Mucosa of stomach (tissue), 1 donor: ENCODE measurements around the gene PTPRJ.
"Not testable (repeated sequence)": the region's sequence is repeated elsewhere in the genome, so short reads cannot be mapped to it uniquely, and the experiment has no call there.

Source experiments
- H3K27me3 ChIP-seq: one replicate; pipeline ENCODE4 v1.7.0; 2013; ENCODE audit warnings: mild to moderate bottlenecking, low read length; ENCODE audit not compliant: control insufficient read depth, insufficient read depth
- H3K36me3 ChIP-seq: one replicate; pipeline ENCODE4 v1.7.0; 2013; ENCODE audit warnings: low read length; ENCODE audit not compliant: control insufficient read depth, insufficient read depth
- H3K4me1 ChIP-seq: one replicate; pipeline ENCODE4 v1.7.0; 2013; ENCODE audit warnings: mild to moderate bottlenecking, low read length; ENCODE audit not compliant: control insufficient read depth, insufficient read depth
- H3K4me3 ChIP-seq: one replicate; pipeline ENCODE4 v1.7.0; 2013; ENCODE audit warnings: low read length
- H3K9ac ChIP-seq: one replicate; pipeline ENCODE4 v1.7.0; 2013; ENCODE audit warnings: mild to moderate bottlenecking, low read length, moderate library complexity
- H3K9me3 ChIP-seq: one replicate; pipeline ENCODE4 v1.7.0; 2013; ENCODE audit warnings: mild to moderate bottlenecking, low read length, moderate library complexity; ENCODE audit not compliant: control insufficient read depth
- donor health status: Pancreatic carcinoma.

Gene PTPRJ

GRCh38 chr11:47949001-47949675 is 31.2 kb upstream of the PTPRJ start:
- not testable (repeated sequence) for H3K9me3 ChIP-seq, H3K4me3 ChIP-seq, H3K9ac ChIP-seq, H3K27me3 ChIP-seq, H3K36me3 ChIP-seq
- H3K4me1 ChIP-seq, result peaks cover 25% of the 10 kb centered on the region

GRCh38 chr11:47950396-47950795 is 30.0 kb upstream of the PTPRJ start:
- H3K4me1 ChIP-seq, result peaks cover 25% of the 10 kb centered on the region
- H3K4me3 ChIP-seq, result no peak overlapping the region
- H3K27me3 ChIP-seq, result no peaks in the 10 kb centered on the region
- H3K9me3 ChIP-seq, result no peaks in the 10 kb centered on the region
- H3K36me3 ChIP-seq, result no peaks in the 10 kb centered on the region
- no peak overlapping the region for H3K9ac ChIP-seq

GRCh38 chr11:47951504-47951903 is 28.9 kb upstream of the PTPRJ start:
- not testable (repeated sequence) for H3K9me3 ChIP-seq, H3K27me3 ChIP-seq, H3K36me3 ChIP-seq, H3K9ac ChIP-seq, H3K4me3 ChIP-seq
- H3K4me1 ChIP-seq, result peaks cover 20% of the 10 kb centered on the region

- no peak overlapping the region for H3K9ac ChIP-seq
- no peaks in the 10 kb centered on the region for H3K36me3 ChIP-seq
- H3K4me3 ChIP-seq, result no peak overlapping the region
- no peaks in the 10 kb centered on the region for H3K9me3 ChIP-seq
- no peaks in the 10 kb centered on the region for H3K27me3 ChIP-seq
- no peaks in the 10 kb centered on the region for H3K4me1 ChIP-seq
Observed at GRCh38 chr11:47955061-47955755, 25.2 kb upstream of the PTPRJ start.

- Histone ChIP-seq H3K36me3 (no peaks in the 10 kb centered on the region), H3K27me3 (no peaks in the 10 kb centered on the region), H3K4me3 (no peak overlapping the region), H3K9me3 (no peaks in the 10 kb centered on the region), H3K9ac (no peak overlapping the region), H3K4me1 (no peaks in the 10 kb centered on the region)
Observed at GRCh38 chr11:47960015-47960414, 20.3 kb upstream of the PTPRJ start.

- Histone ChIP-seq H3K36me3 (no peaks in the 10 kb centered on the region), H3K4me3 (no peak overlapping the region), H3K4me1 (no peaks in the 10 kb centered on the region), H3K27me3 (no peaks in the 10 kb centered on the region), H3K9me3 (no peaks in the 10 kb centered on the region), H3K9ac (no peak overlapping the region)
Observed at GRCh38 chr11:47961383-47961782, 19.0 kb upstream of the PTPRJ start.

GRCh38 chr11:47964546-47964945 is 15.8 kb upstream of the PTPRJ start:
- Histone ChIP-seq H3K4me1 (no peaks in the 10 kb centered on the region), H3K9me3 (no peaks in the 10 kb centered on the region), H3K36me3 (no peaks in the 10 kb centered on the region), H3K27me3 (no peaks in the 10 kb centered on the region), H3K9ac (no peak overlapping the region), H3K4me3 (no peak overlapping the region)

GRCh38 chr11:47967577-47968525 is 12.5 kb upstream of the PTPRJ start:
- H3K9ac ChIP-seq, result no peak overlapping the region
- H3K4me3 ChIP-seq, result no peak overlapping the region
- no peaks in the 10 kb centered on the region for H3K9me3 ChIP-seq
- no peaks in the 10 kb centered on the region for H3K4me1 ChIP-seq
- H3K27me3 ChIP-seq, result no peaks in the 10 kb centered on the region
- H3K36me3 ChIP-seq, result no peaks in the 10 kb centered on the region

GRCh38 chr11:47969401-47969800 is 11.0 kb upstream of the PTPRJ start:
- Histone ChIP-seq H3K9me3 (no peaks in the 10 kb centered on the region), H3K27me3 (no peaks in the 10 kb centered on the region), H3K4me3 (no peak overlapping the region), H3K36me3 (no peaks in the 10 kb centered on the region), H3K4me1 (peaks cover 7% of the 10 kb centered on the region), H3K9ac (no peak overlapping the region)

GRCh38 chr11:47971501-47971900 is 8.9 kb upstream of the PTPRJ start:
- no peaks in the 10 kb centered on the region for H3K27me3 ChIP-seq
- no peaks in the 10 kb centered on the region for H3K9me3 ChIP-seq
- H3K36me3 ChIP-seq, result no peaks in the 10 kb centered on the region
- peaks cover 11% of the 10 kb centered on the region for H3K4me1 ChIP-seq
- H3K9ac ChIP-seq, result no peak overlapping the region
- H3K4me3 ChIP-seq, result no peak overlapping the region

- no peaks in the 10 kb centered on the region for H3K9me3 ChIP-seq
- H3K27me3 ChIP-seq, result no peaks in the 10 kb centered on the region
- H3K36me3 ChIP-seq, result no peaks in the 10 kb centered on the region
- no peak overlapping the region for H3K4me3 ChIP-seq
- H3K4me1 ChIP-seq, result peaks cover 11% of the 10 kb centered on the region
- no peak overlapping the region for H3K9ac ChIP-seq
Observed at GRCh38 chr11:47973173-47973572, 7.2 kb upstream of the PTPRJ start.

GRCh38 chr11:47976931-47977330 is 3.4 kb upstream of the PTPRJ start:
- H3K9me3 ChIP-seq, result no peaks in the 10 kb centered on the region
- H3K4me3 ChIP-seq, result no peak overlapping the region
- H3K4me1 ChIP-seq, result peaks cover 21% of the 10 kb centered on the region
- H3K27me3 ChIP-seq, result no peaks in the 10 kb centered on the region
- no peaks in the 10 kb centered on the region for H3K36me3 ChIP-seq
- no peak overlapping the region for H3K9ac ChIP-seq
